Gastroesophageal sphincter (tissue), 4 donors: Measurements from ENCODE around the gene HES3. TPM values are rescaled to one million over a fixed set of nuclear protein-coding genes. Genes with fewer than 3 reads are reported as not detected.

Experiments
- ATAC-seq: fragments of 150-250 bp; one replicate; pipeline ENCODE4 v1.9.1; 2016; ENCODE audit warnings: mild to moderate bottlenecking, moderate library complexity
- H3K27ac ChIP-seq, 4 donors: fragments of 200-600 bp; sonication (generic) in 3 of 4; 1 replicate in 3 of 4; 2 replicates in 1 of 4; pipeline ENCODE4 v1.5.1; 2016 to 2019
- H3K27me3 ChIP-seq: fragments of 200-600 bp; sonication (generic); one replicate; pipeline ENCODE4 v1.5.1; 2019
- H3K36me3 ChIP-seq, 2 donors: fragments of 200-600 bp; sonication (generic); one replicate each; pipeline ENCODE4 v1.5.1; 2019; ENCODE audit warnings: control low read depth in 1 of 2
- H3K4me1 ChIP-seq, 3 donors: fragments of 200-600 bp; sonication (generic); 1 replicate in 2 of 3; 2 replicates in 1 of 3; pipeline ENCODE4 v1.5.1; 2016 to 2019; ENCODE audit warnings: control low read depth in 2 of 3
- H3K4me3 ChIP-seq, 2 donors: fragments of 200-600 bp; sonication (generic); one replicate each; pipeline ENCODE4 v1.5.1; 2019; ENCODE audit warnings: mild to moderate bottlenecking in 1 of 2, moderate library complexity in 1 of 2
- H3K9me3 ChIP-seq, 3 donors: fragments of 200-600 bp; sonication (generic); one replicate each; pipeline ENCODE4 v1.5.1; 2017 to 2019; ENCODE audit warnings: control low read depth in 2 of 3
- EP300 ChIP-seq: sonication (generic); formaldehyde crosslinking; IDR thresholded peaks from one replicate; pipeline ENCODE4 v1.6.1; 2017; ENCODE audit warnings: antibody characterized with exemption, mild to moderate bottlenecking
- POLR2A ChIP-seq, 2 donors: fragments of 450-650 bp; IDR thresholded peaks; one replicate each; pipeline ENCODE4 v1.6.1; 2017; ENCODE audit warnings: antibody characterized with exemption in 2 of 2, mild to moderate bottlenecking in 2 of 2, moderate library complexity in 1 of 2
- POLR2AphosphoS5 ChIP-seq: sonication (generic); formaldehyde crosslinking; IDR thresholded peaks from one replicate; pipeline ENCODE4 v1.6.1; 2017; ENCODE audit warnings: antibody characterized with exemption
- WGBS, 2 donors: methylation state at CpG; one replicate each; pipeline ENCODE4 v1.1.5; 2018; ENCODE audit warnings: low coverage in 1 of 2; 5-methylcytosine and 5-hydroxymethylcytosine counted together
- total RNA-seq, 4 donors: library from RNA; depleted of rRNA; stranded (reverse); fragments of >200 nt; gene quantifications; one replicate each; pipeline ENCODE4 v1.1.0, GENCODE V29; 2016
- TF ChIP-seq, protein P1 (sequence below), 4 experiments: fragments of 200-600 bp in 2 of 4; fragments of 450-650 bp in 2 of 4; sonication (generic) in 1 of 4; IDR thresholded peaks; one replicate each; pipeline ENCODE4 v1.5.1; 2017 to 2019; ENCODE audit warnings: antibody characterized with exemption in 4 of 4, mild to moderate bottlenecking in 2 of 4, moderate library complexity in 2 of 4

HES3 gene
- total RNA-seq, 4 donors from 2014 or later = not detected

DNA sequence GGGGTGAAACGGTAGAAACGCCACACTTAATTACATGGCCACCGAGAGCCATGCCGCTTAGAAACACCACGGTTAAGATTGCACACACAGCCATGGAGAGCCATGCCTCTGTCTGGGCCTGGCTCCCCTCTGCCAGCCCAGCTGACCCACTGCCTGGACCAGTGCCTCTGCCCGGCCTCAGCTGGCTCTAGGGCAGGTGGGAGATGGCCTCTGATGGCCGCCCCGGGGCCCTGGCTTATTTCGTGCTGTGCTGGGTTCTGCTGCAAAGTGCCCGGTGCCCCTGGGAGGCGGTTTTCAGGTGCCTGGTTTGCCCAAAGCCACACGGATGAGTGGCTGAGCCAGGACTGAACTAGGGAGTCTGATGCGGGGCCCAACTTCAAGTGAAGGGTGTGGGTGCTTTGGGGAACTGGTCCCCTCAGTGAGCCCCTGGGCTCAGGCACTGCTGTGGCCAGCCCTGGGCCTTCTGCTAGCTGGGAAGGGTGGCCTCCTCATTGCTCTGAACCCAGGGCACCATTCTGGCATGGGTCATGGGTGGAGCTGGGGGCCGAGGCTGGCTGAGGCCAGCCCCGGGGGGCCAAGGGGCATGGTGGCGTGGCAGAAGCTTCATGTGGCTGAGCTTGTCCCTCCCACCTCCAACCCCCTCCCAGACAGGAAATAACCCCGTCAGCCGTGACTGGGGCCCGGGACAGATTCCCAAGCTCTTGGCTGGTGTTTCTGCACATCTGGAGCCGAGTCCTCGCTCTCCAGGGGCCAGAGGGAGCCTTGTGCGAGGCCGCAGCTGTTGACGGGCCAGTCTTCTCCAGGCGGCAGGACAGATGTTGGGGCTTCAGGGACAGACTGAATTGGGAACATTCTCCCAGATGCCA, 18.8 kb downstream of the HES3 start:
- peak overlapping the region in 3 of 4 donors; percentile 41 to 81 (median 66) for H3K27ac ChIP-seq
- peaks cover 0 to 65% (median 25%) of the 10 kb centered on the region in 3 donors for H3K4me1 ChIP-seq
- H3K9me3 ChIP-seq = no peaks in the 10 kb centered on the region
- H3K27me3 ChIP-seq = peaks cover 48% of the 10 kb centered on the region
- peak; percentile 16 for ATAC-seq
- TF ChIP-seq POLR2A (IDR thresholded peaks at IDR 0.05) (no peak), POLR2AphosphoS5 (no peak), EP300 (no peak)
- TF ChIP-seq, protein P1, sequence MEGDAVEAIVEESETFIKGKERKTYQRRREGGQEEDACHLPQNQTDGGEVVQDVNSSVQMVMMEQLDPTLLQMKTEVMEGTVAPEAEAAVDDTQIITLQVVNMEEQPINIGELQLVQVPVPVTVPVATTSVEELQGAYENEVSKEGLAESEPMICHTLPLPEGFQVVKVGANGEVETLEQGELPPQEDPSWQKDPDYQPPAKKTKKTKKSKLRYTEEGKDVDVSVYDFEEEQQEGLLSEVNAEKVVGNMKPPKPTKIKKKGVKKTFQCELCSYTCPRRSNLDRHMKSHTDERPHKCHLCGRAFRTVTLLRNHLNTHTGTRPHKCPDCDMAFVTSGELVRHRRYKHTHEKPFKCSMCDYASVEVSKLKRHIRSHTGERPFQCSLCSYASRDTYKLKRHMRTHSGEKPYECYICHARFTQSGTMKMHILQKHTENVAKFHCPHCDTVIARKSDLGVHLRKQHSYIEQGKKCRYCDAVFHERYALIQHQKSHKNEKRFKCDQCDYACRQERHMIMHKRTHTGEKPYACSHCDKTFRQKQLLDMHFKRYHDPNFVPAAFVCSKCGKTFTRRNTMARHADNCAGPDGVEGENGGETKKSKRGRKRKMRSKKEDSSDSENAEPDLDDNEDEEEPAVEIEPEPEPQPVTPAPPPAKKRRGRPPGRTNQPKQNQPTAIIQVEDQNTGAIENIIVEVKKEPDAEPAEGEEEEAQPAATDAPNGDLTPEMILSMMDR (IDR thresholded peaks at IDR 0.05) = no peak
- no peak overlapping the region for H3K4me3 ChIP-seq
- no peaks in the 10 kb centered on the region for H3K36me3 ChIP-seq
- whole genome bisulfite sequencing, 2 donors = no CpG with 5 or more reads among the region's 25 CpGs

DNA sequence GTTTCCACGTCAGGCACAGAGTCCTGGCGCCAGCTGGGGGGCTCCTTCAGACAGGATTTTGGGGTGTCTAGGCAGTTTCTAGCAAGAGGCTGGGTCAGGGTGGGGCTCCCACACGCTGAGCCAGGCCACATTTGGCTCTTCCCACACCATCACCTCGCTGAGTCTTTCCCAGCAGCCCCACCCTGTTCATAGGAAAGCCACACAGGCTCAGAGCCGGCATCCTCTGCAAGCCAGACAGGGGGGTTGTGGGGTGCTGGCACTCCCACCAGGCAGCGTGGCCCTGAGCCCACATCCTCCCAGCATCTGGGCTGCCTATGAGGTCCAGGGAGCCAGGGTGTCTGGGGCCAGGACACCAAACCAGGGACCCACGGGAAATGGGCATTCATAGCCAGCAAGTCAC, 19.7 kb downstream of the HES3 start:
- H3K27ac ChIP-seq = peak overlapping the region in 1 of 4 donors; percentile 81
- H3K36me3 ChIP-seq = no peaks in the 10 kb centered on the region
- peaks cover 0 to 65% (median 25%) of the 10 kb centered on the region in 3 donors for H3K4me1 ChIP-seq
- peaks cover 41% of the 10 kb centered on the region for H3K27me3 ChIP-seq
- WGBS, 2 donors = no CpG with 5 or more reads among the region's 7 CpGs
- TF ChIP-seq EP300 (no peak), POLR2AphosphoS5 (no peak), POLR2A (IDR thresholded peaks at IDR 0.05) (no peak)
- TF ChIP-seq, protein P1 (IDR thresholded peaks at IDR 0.05) = no peak
- H3K9me3 ChIP-seq = no peaks in the 10 kb centered on the region
- H3K4me3 ChIP-seq = no peak overlapping the region
- ATAC-seq = no peak

DNA sequence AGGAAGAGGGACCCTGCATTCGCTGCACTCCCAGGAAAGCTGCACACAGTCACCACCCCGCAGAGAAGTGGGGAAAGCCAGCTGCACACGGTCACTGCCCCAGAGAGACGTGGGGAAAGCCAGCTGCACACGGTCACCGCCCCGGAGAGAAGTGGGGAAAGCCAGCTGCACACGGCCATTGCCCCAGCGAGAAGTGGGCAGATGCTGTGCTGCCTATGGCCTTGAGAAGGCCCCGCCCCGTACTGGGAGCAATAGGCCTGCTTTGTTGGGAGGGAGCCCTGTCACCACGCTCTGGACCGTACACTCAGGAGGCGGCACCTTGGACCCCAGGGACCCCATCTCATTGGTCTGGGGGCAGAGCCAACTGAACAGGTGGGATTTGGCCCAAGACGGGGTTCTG, 21.2 kb downstream of the HES3 start:
- Histone ChIP-seq H3K36me3 (no peaks in the 10 kb centered on the region), H3K27ac (no peak overlapping the region), H3K4me3 (no peak overlapping the region), H3K27me3 (peaks cover 34% of the 10 kb centered on the region), H3K4me1 (peaks cover 0 to 54% (median 20%) of the 10 kb centered on the region in 3 donors), H3K9me3 (no peaks in the 10 kb centered on the region)
- 90% methylated on average over 2 of the region's 15 CpGs; no CpG with 5 or more reads in 1 of the 2 donors for WGBS, 2 donors
- ATAC-seq = no peak
- TF ChIP-seq EP300 (no peak), POLR2AphosphoS5 (no peak), POLR2A (IDR thresholded peaks at IDR 0.05) (no peak)
- TF ChIP-seq, protein P1 (IDR thresholded peaks at IDR 0.05) = no peak

DNA sequence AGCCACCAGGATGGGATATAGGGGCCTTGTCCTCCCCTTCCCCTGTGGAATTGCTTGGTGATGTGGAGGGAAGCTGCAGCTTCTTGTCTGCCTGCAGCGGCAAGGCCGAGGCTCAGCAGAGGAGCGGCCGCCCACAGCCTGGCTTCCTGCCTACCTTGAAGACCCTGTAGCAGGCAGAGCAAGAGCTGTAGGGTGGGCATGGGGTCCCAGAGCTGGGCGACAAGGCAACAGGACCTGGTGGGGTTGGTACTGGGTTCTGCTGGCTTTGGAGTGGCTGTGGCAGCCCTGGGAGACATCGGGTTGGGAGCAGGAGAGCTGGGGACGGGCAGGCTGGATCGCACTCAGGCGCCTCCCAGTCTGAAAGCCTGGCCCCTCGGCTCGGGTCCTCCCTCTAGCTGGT, 22.7 kb downstream of the HES3 start:
- H3K9me3 ChIP-seq = no peaks in the 10 kb centered on the region
- TF ChIP-seq EP300 (no peak), POLR2A (IDR thresholded peaks at IDR 0.05) (no peak), POLR2AphosphoS5 (no peak)
- TF ChIP-seq, protein P1 (IDR thresholded peaks at IDR 0.05) = no peak
- peaks cover 21% of the 10 kb centered on the region for H3K27me3 ChIP-seq
- WGBS, 2 donors = no CpG with 5 or more reads among the region's 11 CpGs
- H3K27ac ChIP-seq = no peak overlapping the region
- H3K4me1 ChIP-seq = peaks cover 0 to 56% (median 14%) of the 10 kb centered on the region in 3 donors
- ATAC-seq = no peak
- H3K36me3 ChIP-seq = no peaks in the 10 kb centered on the region
- no peak overlapping the region for H3K4me3 ChIP-seq
